ENCODE measurements around the gene NISCH.

GRCh38 chr3:52489453-52489852, 34.0 kb downstream of the NISCH start:
- TF ChIP-seq CTCF (IDR thresholded peaks at IDR 0.05) (no peak), EZH2 (IDR thresholded peaks at IDR 0.05; ENCODE audit: borderline replicate concordance, insufficient read depth, low read depth, low read length, poor library complexity, severe bottlenecking) (no peak)
